BLaER1 (cell line): ENCODE measurements around the gene TEX35.
"Not testable (repeated sequence)": the region's sequence is repeated elsewhere in the genome, so short reads cannot be mapped to it uniquely, and the experiment has no call there.

Experiments
- H3K27ac ChIP-seq: shearing (Covaris generic); formaldehyde crosslinking; 2 replicates; pipeline ENCODE4 v1.8.1; 2022
- H3K27me3 ChIP-seq: shearing (Covaris generic); formaldehyde crosslinking; 2 replicates; pipeline ENCODE4 v1.8.1; 2022
- H3K36me3 ChIP-seq: shearing (Covaris generic); formaldehyde crosslinking; 2 replicates; pipeline ENCODE4 v1.8.1; 2022
- H3K4me1 ChIP-seq: shearing (Covaris generic); formaldehyde crosslinking; 2 replicates; pipeline ENCODE4 v1.8.1; 2022
- H3K4me2 ChIP-seq: shearing (Covaris generic); formaldehyde crosslinking; 2 replicates; pipeline ENCODE4 v1.8.1; 2022
- H3K4me3 ChIP-seq: shearing (Covaris generic); formaldehyde crosslinking; 2 replicates; pipeline ENCODE4 v1.8.1; 2022
- H3K9ac ChIP-seq: shearing (Covaris generic); formaldehyde crosslinking; 2 replicates; pipeline ENCODE4 v1.8.1; 2022
- H3K9me3 ChIP-seq: shearing (Covaris generic); formaldehyde crosslinking; 2 replicates; pipeline ENCODE4 v1.8.1; 2022
- H4K20me1 ChIP-seq: shearing (Covaris generic); formaldehyde crosslinking; 2 replicates; pipeline ENCODE4 v1.8.1; 2022
- Cebpa-rat ChIP-seq: shearing (Covaris generic); IDR thresholded peaks from 2 replicates; pipeline ENCODE4 v1.8.1; 2022

TEX35 gene

GRCh38 chr1:178548108-178548507 is 35.2 kb downstream of the TEX35 start:
- Histone ChIP-seq H3K27ac (no peak overlapping the region), H4K20me1 (no peaks in the 10 kb centered on the region), H3K4me2 (no peak overlapping the region), H3K9ac (no peak overlapping the region), H3K4me1 (peaks cover 5% of the 10 kb centered on the region), H3K36me3 (peaks cover 18% of the 10 kb centered on the region; the same call in 1 of the 2 replicates), H3K27me3 (no peaks in the 10 kb centered on the region), H3K9me3 (peaks cover 7% of the 10 kb centered on the region), H3K4me3 (no peak overlapping the region)
- TF ChIP-seq Cebpa-rat: no peak

- Histone ChIP-seq H3K4me1 (no peaks in the 10 kb centered on the region), H3K4me2 (no peak overlapping the region), H3K4me3 (no peak overlapping the region), H3K9me3 (peaks cover 25% of the 10 kb centered on the region), H3K36me3 (0 out of 2 replicates have a peak, but pooled peaks cover 11% of the 10 kb centered on the region), H3K9ac (no peak overlapping the region), H3K27ac (no peak overlapping the region), H3K27me3 (no peaks in the 10 kb centered on the region), H4K20me1 (no peaks in the 10 kb centered on the region)
- no peak for TF ChIP-seq Cebpa-rat
Observed at GRCh38 chr1:178551307-178551706, 38.4 kb downstream of the TEX35 start.

GRCh38 chr1:178551940-178552339 is 39.0 kb downstream of the TEX35 start:
- Histone ChIP-seq H3K4me3 (no peak overlapping the region), H3K27ac (no peak overlapping the region), H4K20me1 (no peaks in the 10 kb centered on the region), H3K27me3 (no peaks in the 10 kb centered on the region), H3K9me3 (peaks cover 25% of the 10 kb centered on the region), H3K36me3 (0 out of 2 replicates have a peak, but pooled peaks cover 10% of the 10 kb centered on the region), H3K4me2 (no peak overlapping the region), H3K9ac (no peak overlapping the region), H3K4me1 (no peaks in the 10 kb centered on the region)
- no peak for TF ChIP-seq Cebpa-rat

GRCh38 chr1:178552856-178553255 is 39.9 kb downstream of the TEX35 start:
- TF ChIP-seq Cebpa-rat: no peak
- no peaks in the 10 kb centered on the region for H3K4me1 ChIP-seq
- H3K27me3 ChIP-seq: no peaks in the 10 kb centered on the region
- no peaks in the 10 kb centered on the region for H4K20me1 ChIP-seq
- H3K9me3 ChIP-seq: peaks cover 25% of the 10 kb centered on the region
- no peak overlapping the region for H3K27ac ChIP-seq
- H3K9ac ChIP-seq: no peak overlapping the region
- 0 out of 2 replicates have a peak, but pooled peaks cover under 1% of the 10 kb centered on the region for H3K36me3 ChIP-seq
- H3K4me2 ChIP-seq: no peak overlapping the region
- H3K4me3 ChIP-seq: no peak overlapping the region

GRCh38 chr1:178554351-178554750 is 41.4 kb downstream of the TEX35 start:
- H4K20me1 ChIP-seq, H3K9ac ChIP-seq, H3K4me1 ChIP-seq, H3K27me3 ChIP-seq, H3K27ac ChIP-seq, H3K36me3 ChIP-seq, H3K4me2 ChIP-seq, H3K4me3 ChIP-seq: not testable (repeated sequence)
- H3K9me3 ChIP-seq: peaks cover 25% of the 10 kb centered on the region

- not testable (repeated sequence) for H3K4me1 ChIP-seq, H3K9ac ChIP-seq, H3K4me2 ChIP-seq, H3K27me3 ChIP-seq, H3K4me3 ChIP-seq, H4K20me1 ChIP-seq, H3K36me3 ChIP-seq, H3K27ac ChIP-seq
- peaks cover 25% of the 10 kb centered on the region for H3K9me3 ChIP-seq
Observed at GRCh38 chr1:178555613-178556012, 42.7 kb downstream of the TEX35 start.

- peaks cover 11% of the 10 kb centered on the region for H3K9me3 ChIP-seq
- not testable (repeated sequence) for H3K4me3 ChIP-seq, H3K27ac ChIP-seq, H3K4me2 ChIP-seq, H3K27me3 ChIP-seq, H3K4me1 ChIP-seq, H3K36me3 ChIP-seq, H4K20me1 ChIP-seq, H3K9ac ChIP-seq
Observed at GRCh38 chr1:178558816-178559215, 45.9 kb downstream of the TEX35 start.

GRCh38 chr1:178560871-178561376 is 48.0 kb downstream of the TEX35 start:
- H3K4me2 ChIP-seq: no peak overlapping the region

GRCh38 chr1:178563099-178563820 is 50.4 kb downstream of the TEX35 start:
- H3K27ac ChIP-seq: no peak overlapping the region
- H3K36me3 ChIP-seq: no peaks in the 10 kb centered on the region
- no peak overlapping the region for H3K9ac ChIP-seq
- no peaks in the 10 kb centered on the region for H4K20me1 ChIP-seq
- no peak overlapping the region for H3K4me2 ChIP-seq
- no peaks in the 10 kb centered on the region for H3K9me3 ChIP-seq
- no peaks in the 10 kb centered on the region for H3K27me3 ChIP-seq
- no peaks in the 10 kb centered on the region for H3K4me1 ChIP-seq
- no peak for TF ChIP-seq Cebpa-rat
- H3K4me3 ChIP-seq: no peak overlapping the region

More at GRCh38 chr1:178560871-178561376, 48.0 kb downstream of the TEX35 start:
- Histone ChIP-seq H3K9ac (no peak overlapping the region), H3K36me3 (no peaks in the 10 kb centered on the region), H3K27ac (no peak overlapping the region), H3K9me3 (no peaks in the 10 kb centered on the region), H3K4me1 (no peaks in the 10 kb centered on the region), H3K4me3 (no peak overlapping the region), H3K27me3 (no peaks in the 10 kb centered on the region), H4K20me1 (no peaks in the 10 kb centered on the region)
- TF ChIP-seq Cebpa-rat: no peak

GRCh38 chr1:178564086-178564782 is 51.3 kb downstream of the TEX35 start:
- H3K4me3 ChIP-seq: no peak overlapping the region
- no peaks in the 10 kb centered on the region for H3K4me1 ChIP-seq
- no peak overlapping the region for H3K4me2 ChIP-seq
- H3K9ac ChIP-seq: no peak overlapping the region
- H3K27me3 ChIP-seq: no peaks in the 10 kb centered on the region
- no peaks in the 10 kb centered on the region for H3K36me3 ChIP-seq
- no peaks in the 10 kb centered on the region for H3K9me3 ChIP-seq
- H4K20me1 ChIP-seq: no peaks in the 10 kb centered on the region
- no peak overlapping the region for H3K27ac ChIP-seq
- no peak for TF ChIP-seq Cebpa-rat
